H1 (cell line): Measurements from ENCODE around the gene MTR. TPM values are rescaled to one million over a fixed set of nuclear protein-coding genes. Genes with fewer than 3 reads are reported as not detected.

Experiments
- CTCF ChIA-PET: fragments of 300-600 bp; sonication (Branson Sonifier 250); formaldehyde crosslinking; loops from one replicate; lab custom pipeline; 2021; ENCODE audit not compliant: partially characterized antibody; lab: Charles Lee
- POLR2A ChIA-PET: fragments of 300-600 bp; sonication (Branson Sonifier 250); formaldehyde crosslinking; loops from one replicate; lab custom pipeline; 2021; ENCODE audit warnings: inconsistent platforms; ENCODE audit not compliant: partially characterized antibody; lab: Charles Lee
- DNase-seq, 2 experiments: peaks; one replicate each; pipeline versions ENCODE4 v3.0.0 to v3.0.0-alpha.2; 2010 to 2022; ENCODE audit warnings: low spot score in 2 of 2, low read depth in 1 of 2, mixed read lengths in 1 of 2
- FAIRE-seq: peaks from 2 replicates; lab custom pipeline; 2011; peaks lifted over from hg19 to GRCh38; lab: Jason Lieb, UNC
- H2AFZ ChIP-seq: 2 replicates; pipeline ENCODE4 v1.8.1; 2012; ENCODE audit warnings: low read length, inconsistent platforms
- H2AK5ac ChIP-seq: 2 replicates; pipeline ENCODE4 v1.6.1; 2013; ENCODE audit warnings: low read depth, low read length
- H2BK120ac ChIP-seq: replicated peaks from 2 replicates; pipeline ENCODE3; 2013; ENCODE audit warnings: low read depth, low read length, inconsistent platforms
- H2BK12ac ChIP-seq: 2 replicates; pipeline ENCODE4 v1.6.1; 2013; ENCODE audit warnings: low read depth, low read length
- H2BK15ac ChIP-seq: 2 replicates; pipeline ENCODE4 v1.6.1; 2013; ENCODE audit warnings: low read length
- H2BK20ac ChIP-seq: 2 replicates; pipeline ENCODE4 v1.6.1; 2013; ENCODE audit warnings: low read length
- H2BK5ac ChIP-seq: 2 replicates; pipeline ENCODE4 v1.6.1; 2013; ENCODE audit warnings: low read depth, low read length
- H3K14ac ChIP-seq: 2 replicates; pipeline ENCODE4 v1.6.1; 2013; ENCODE audit warnings: inconsistent platforms; ENCODE audit not compliant: insufficient read length
- H3K18ac ChIP-seq: 2 replicates; pipeline ENCODE4 v1.6.1; 2013; ENCODE audit warnings: low read length; ENCODE audit errors: extremely low read depth
- H3K23ac ChIP-seq: 2 replicates; pipeline ENCODE4 v1.6.1; 2013; ENCODE audit warnings: inconsistent platforms; ENCODE audit not compliant: insufficient read length
- H3K23me2 ChIP-seq: 2 replicates; pipeline ENCODE4 v1.6.1; 2013; ENCODE audit warnings: low read depth, low read length
- H3K27ac ChIP-seq: 2 replicates; pipeline ENCODE4 v1.6.1; 2011; ENCODE audit warnings: low read depth, low read length, inconsistent platforms
- H3K27me3 ChIP-seq, 4 experiments: replicated peaks in 1 of 4; 1 replicate in 1 of 4; 2 replicates in 3 of 4; pipeline versions ENCODE4 v1.6.1 to v1.8.1; 2011 to 2013; ENCODE audit warnings: low read length in 3 of 4, mild to moderate bottlenecking in 3 of 4, inconsistent platforms in 2 of 4, mixed read lengths in 2 of 4, moderate library complexity in 1 of 4; ENCODE audit not compliant: control insufficient read depth in 3 of 4, insufficient read depth in 3 of 4; ENCODE audit errors: extremely low read depth in 1 of 4
- H3K36me3 ChIP-seq, 4 experiments: 2 replicates each; pipeline versions ENCODE4 v1.6.1 to v1.8.1; 2011 to 2013; ENCODE audit warnings: mild to moderate bottlenecking in 4 of 4, low read length in 3 of 4, moderate library complexity in 2 of 4, control low read depth in 1 of 4, inconsistent platforms in 1 of 4; ENCODE audit not compliant: insufficient read depth in 4 of 4, control insufficient read depth in 2 of 4
- H3K4ac ChIP-seq: replicated peaks from 2 replicates; pipeline ENCODE3; 2013; ENCODE audit warnings: low read length, low read depth, mixed read lengths, inconsistent platforms; ENCODE audit not compliant: insufficient read length
- H3K4me1 ChIP-seq, 4 experiments: replicated peaks in 1 of 4; 1 replicate in 1 of 4; 2 replicates in 3 of 4; pipeline versions ENCODE4 v1.6.1 to v1.8.1; 2011 to 2013; ENCODE audit warnings: low read length in 3 of 4, inconsistent platforms in 2 of 4, mixed read lengths in 1 of 4; ENCODE audit not compliant: insufficient read depth in 4 of 4, control insufficient read depth in 3 of 4
- H3K4me2 ChIP-seq, 2 experiments: 2 replicates each; pipeline versions ENCODE4 v1.6.1 to v1.8.1; 2011 to 2013; ENCODE audit warnings: low read depth in 2 of 2, low read length in 2 of 2, control low read depth in 1 of 2, inconsistent platforms in 1 of 2, mild to moderate bottlenecking in 1 of 2; ENCODE audit not compliant: insufficient read depth in 1 of 2
- H3K4me3 ChIP-seq, 4 experiments: fragments of 200-600, 300-600 bp in 1 of 4; sonication (generic), shearing (Covaris generic), sonication (Bioruptor Twin) in 1 of 4; 2 replicates each; pipeline versions ENCODE4 v1.5.1 to v1.8.1; 2011 to 2016; ENCODE audit warnings: low read length in 4 of 4, low read depth in 3 of 4, control low read depth in 2 of 4, inconsistent platforms in 2 of 4, mild to moderate bottlenecking in 2 of 4, mixed read lengths in 1 of 4, moderate library complexity in 1 of 4; ENCODE audit not compliant: insufficient read depth in 2 of 4; ENCODE audit errors: extremely low read depth in 1 of 4
- H3K56ac ChIP-seq: replicated peaks from 2 replicates; pipeline ENCODE3; 2013; ENCODE audit warnings: low read depth, mild to moderate bottlenecking, mixed read lengths, low read length, inconsistent platforms; ENCODE audit not compliant: insufficient read length
- H3K79me1 ChIP-seq: 2 replicates; pipeline ENCODE4 v1.6.1; 2013; ENCODE audit warnings: low read depth, low read length, control low read depth
- H3K79me2 ChIP-seq, 2 experiments: 2 replicates each; pipeline versions ENCODE4 v1.6.1 to v1.8.1; 2012 to 2013; ENCODE audit warnings: low read length in 2 of 2, mild to moderate bottlenecking in 2 of 2, inconsistent platforms in 1 of 2; ENCODE audit not compliant: insufficient read depth in 2 of 2, control insufficient read depth in 1 of 2
- H3K9ac ChIP-seq, 4 experiments: replicated peaks in 1 of 4; 1 replicate in 1 of 4; 2 replicates in 3 of 4; pipeline versions ENCODE4 v1.6.1 to v1.8.1; 2011 to 2013; ENCODE audit warnings: low read depth in 3 of 4, low read length in 3 of 4, control low read depth in 2 of 4, mild to moderate bottlenecking in 2 of 4, moderate library complexity in 2 of 4, inconsistent platforms in 1 of 4; ENCODE audit errors: extremely low read depth in 1 of 4
- H3K9me3 ChIP-seq, 2 experiments: 2 replicates each; pipeline versions ENCODE4 v1.6.1 to v1.8.1; 2012 to 2013; ENCODE audit warnings: mild to moderate bottlenecking in 2 of 2, moderate library complexity in 2 of 2, control low read depth in 1 of 2, inconsistent platforms in 1 of 2, low read depth in 1 of 2, low read length in 1 of 2, mixed read lengths in 1 of 2; ENCODE audit not compliant: insufficient read depth in 2 of 2
- H4K20me1 ChIP-seq, 2 experiments: replicated peaks in 1 of 2; 2 replicates each; pipeline versions ENCODE3 to v1.8.1; 2011 to 2013; ENCODE audit warnings: inconsistent platforms in 2 of 2, low read length in 2 of 2, mild to moderate bottlenecking in 1 of 2; ENCODE audit not compliant: insufficient read depth in 2 of 2, control insufficient read depth in 1 of 2
- H4K5ac ChIP-seq: 2 replicates; pipeline ENCODE4 v1.6.1; 2013; ENCODE audit warnings: low read length, low read depth, mixed read lengths, inconsistent platforms; ENCODE audit not compliant: insufficient read length
- H4K8ac ChIP-seq: 2 replicates; pipeline ENCODE4 v1.8.0; 2013; ENCODE audit warnings: mild to moderate bottlenecking, moderate library complexity, low read length, inconsistent platforms; ENCODE audit not compliant: insufficient read depth; ENCODE audit errors: extremely low read depth
- H4K91ac ChIP-seq: replicated peaks from 2 replicates; pipeline ENCODE3; 2013; ENCODE audit warnings: low read length, mixed read lengths, inconsistent platforms; ENCODE audit not compliant: insufficient read length
- CEBPB ChIP-seq: IDR thresholded peaks from 2 replicates; pipeline ENCODE4 v1.6.1; 2012; ENCODE audit warnings: low read depth, low read length
- CREB1 ChIP-seq: IDR thresholded peaks from 2 replicates; pipeline ENCODE4 v1.6.1; 2012; ENCODE audit warnings: inconsistent platforms
- CTBP2 ChIP-seq: IDR thresholded peaks from 2 replicates; pipeline ENCODE4 v1.7.0; 2011; ENCODE audit warnings: borderline replicate concordance, mild to moderate bottlenecking, moderate library complexity, mixed read lengths, low read length; ENCODE audit not compliant: insufficient read depth, insufficient read length
- E2F6 ChIP-seq: IDR thresholded peaks from 2 replicates; pipeline ENCODE4 v1.6.1; 2012; ENCODE audit warnings: inconsistent platforms
- EGR1 ChIP-seq: IDR thresholded peaks from 2 replicates; pipeline ENCODE4 v1.6.1; 2011; ENCODE audit warnings: low read depth, low read length, borderline replicate concordance
- HDAC6 ChIP-seq: IDR thresholded peaks from one replicate; pipeline ENCODE4 v1.7.1; 2012; ENCODE audit warnings: low read depth, mild to moderate bottlenecking, inconsistent platforms, low read length, moderate library complexity
- JUND ChIP-seq: IDR thresholded peaks from 2 replicates; pipeline ENCODE4 v1.6.1; 2011; ENCODE audit warnings: mild to moderate bottlenecking, improper control_type of control experiment, low read length
- KDM1A ChIP-seq: fragments of 200-600, 300-600 bp; sonication (generic); IDR thresholded peaks from 2 replicates; pipeline ENCODE4 v1.7.1; 2016; ENCODE audit warnings: mild to moderate bottlenecking, low read length, borderline replicate concordance
- KDM5A ChIP-seq: fragments of 200-600 bp; IDR thresholded peaks from 2 replicates; pipeline ENCODE4 v1.7.1; 2012; ENCODE audit warnings: mild to moderate bottlenecking, low read length, inconsistent platforms, mixed read lengths
- TBP ChIP-seq: IDR thresholded peaks from 2 replicates; pipeline ENCODE4 v1.6.1; 2011; ENCODE audit warnings: low read depth, low read length, improper control_type of control experiment
- USF2 ChIP-seq: IDR thresholded peaks from 2 replicates; pipeline ENCODE4 v1.6.1; 2011; ENCODE audit warnings: low read length, improper control_type of control experiment
- WGBS, 2 experiments: shearing (Covaris generic) in 1 of 2; methylation state at CpG; one replicate each; pipeline versions ENCODE4 v1.1.6 to v1.1.7; 2013 to 2015; ENCODE audit warnings: low lambda C conversion rate in 2 of 2, mixed read lengths in 2 of 2, inconsistent platforms in 1 of 2, low coverage in 1 of 2, missing lambda C conversion rate in 1 of 2; ENCODE audit not compliant: insufficient replicate concordance in 2 of 2, insufficient coverage in 1 of 2, insufficient read length in 1 of 2; ENCODE audit errors: extremely low coverage in 1 of 2, missing lambda C conversion rate in 1 of 2; 5-methylcytosine and 5-hydroxymethylcytosine counted together
- polyA plus RNA-seq, 7 experiments: library from polyadenylated mRNA; depleted of rRNA in 3 of 7; stranded (reverse) in 5 of 7; unstranded in 2 of 7; fragments of >200 nt in 5 of 7; fragments of 200-250 nt in 2 of 7; gene quantifications; 1 replicate in 5 of 7; 2 replicates in 1 of 7; 4 replicates in 1 of 7; pipeline versions ENCODE4 v1.2.1 to v1.2.3, GENCODE V29; 2011 to 2013; ENCODE audit warnings: missing spikeins in 2 of 7, mixed read lengths in 2 of 7
- total RNA-seq: library from RNA; stranded (reverse); fragmentation: NEBNext Ultra II Directional; extraction: Animal tissue kit (Norgen Biotek cat#: 25700); gene quantifications from 2 replicates; pipeline ENCODE4 v1.2.1, GENCODE V29; 2021
- TF ChIP-seq, protein P1 (sequence below): IDR thresholded peaks from 2 replicates; pipeline ENCODE4 v1.6.1; 2012; ENCODE audit warnings: inconsistent platforms

The MTR gene
- total and polyA plus RNA-seq, 2 of the 8 experiments (the other 6 are each of a cell fraction or from before 2014, with no cell fraction given): 4.8 to 27.4 TPM

DNA sequence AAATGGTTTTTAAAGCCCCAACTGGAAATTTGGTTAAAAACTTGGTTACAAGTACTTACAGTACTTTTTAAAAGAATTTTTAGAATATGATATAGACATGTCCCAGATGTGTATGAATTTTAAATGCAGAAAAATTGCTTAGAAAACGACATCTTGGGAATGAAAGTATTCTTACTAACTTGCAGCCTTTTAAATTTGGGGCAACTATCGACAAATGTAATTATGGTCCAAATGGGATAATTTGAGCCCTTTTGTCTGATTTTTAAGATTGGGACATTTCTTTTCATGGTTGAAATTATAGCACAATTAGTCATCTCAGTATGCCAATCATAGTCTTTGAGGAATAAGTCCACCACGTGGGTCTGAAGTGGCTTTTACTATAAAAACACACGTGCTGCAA lies 43.2 kb upstream of the MTR start:
- ChIA-PET CTCF (interaction anchor here (0.6 to 4.9 kb wide), 5 partner anchors 12 to 726 kb away, joined by 3 to 26 read pairs (median 3); no protein-coding TSS in a partner anchor), POLR2A (no interaction called here)
- Histone ChIP-seq H3K9ac (no peak overlapping the region), H3K79me1 (no peaks in the 10 kb centered on the region), H3K4me1 (no peaks in the 10 kb centered on the region), H3K79me2 (no peaks in the 10 kb centered on the region), H3K18ac (no peak overlapping the region), H3K9me3 (no peaks in the 10 kb centered on the region), H2AFZ (no peak overlapping the region), H4K91ac (no peak overlapping the region), H2BK15ac (no peak overlapping the region), H2BK5ac (no peak overlapping the region), H3K23ac (no peak overlapping the region), H2BK120ac (no peak overlapping the region), H3K36me3 (peaks cover 0 to 5% (median 0%) of the 10 kb centered on the region in 4 experiments; a peak in 1 of 8 replicates), H3K4ac (no peak overlapping the region), H2BK20ac (no peak overlapping the region), H3K4me3 (no peak overlapping the region), H4K5ac (no peak overlapping the region), H4K20me1 (no peaks in the 10 kb centered on the region), H2AK5ac (no peak overlapping the region), H4K8ac (no peak overlapping the region), H2BK12ac (no peak overlapping the region), H3K23me2 (no peaks in the 10 kb centered on the region), H3K14ac (no peak overlapping the region), H3K27ac (no peak overlapping the region), H3K4me2 (no peak overlapping the region), H3K27me3 (no peaks in the 10 kb centered on the region), H3K56ac (no peak overlapping the region)
- 91% methylated on average over 4 of the region's 4 CpGs; no CpG with 5 or more reads in 1 of the 2 experiments for WGBS, 2 experiments
- DNase-seq: no peak
- no peak for FAIRE-seq
- TF ChIP-seq KDM5A (no peak), E2F6 (no peak), CREB1 (no peak), HDAC6 (no peak), USF2 (no peak), KDM1A (no peak), CTBP2 (no peak), JUND (no peak), TBP (no peak), EGR1 (no peak), CEBPB (no peak)
- TF ChIP-seq, protein P1, sequence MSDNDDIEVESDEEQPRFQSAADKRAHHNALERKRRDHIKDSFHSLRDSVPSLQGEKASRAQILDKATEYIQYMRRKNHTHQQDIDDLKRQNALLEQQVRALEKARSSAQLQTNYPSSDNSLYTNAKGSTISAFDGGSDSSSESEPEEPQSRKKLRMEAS: no peak
